IgD-negative memory B cell (primary cell): ENCODE measurements around the gene F2. TPM values are rescaled to one million over a fixed set of nuclear protein-coding genes. Genes with fewer than 3 reads are reported as not detected.
A peak's percentile ranks its signal among the peaks of the same experiment; 100 is the strongest.
"Not testable (repeated sequence)": the region's sequence is repeated elsewhere in the genome, so short reads cannot be mapped to it uniquely, and the experiment has no call there.

Experiments used
- H3K27ac Mint-ChIP-seq, 3 donors: one replicate each; pipeline ENCODE4 v1.8.0; 2020 to 2022; ENCODE audit warnings: mild to moderate bottlenecking in 3 of 3, mixed read lengths in 3 of 3, moderate library complexity in 1 of 3
- H3K27me3 Mint-ChIP-seq: one replicate; pipeline ENCODE4 v1.8.0; 2021; ENCODE audit warnings: mixed read lengths
- H3K36me3 Mint-ChIP-seq: one replicate; pipeline ENCODE4 v1.8.0; 2020; ENCODE audit warnings: mild to moderate bottlenecking, mixed read lengths
- H3K4me1 Mint-ChIP-seq, 3 donors: one replicate each; pipeline ENCODE4 v1.8.0; 2020 to 2022; ENCODE audit warnings: mixed read lengths in 3 of 3, mild to moderate bottlenecking in 1 of 3
- H3K4me3 Mint-ChIP-seq, 4 donors: one replicate each; pipeline ENCODE4 v1.8.0; 2020 to 2022; ENCODE audit warnings: mild to moderate bottlenecking in 4 of 4, mixed read lengths in 4 of 4, moderate library complexity in 3 of 4
- H3K9me3 Mint-ChIP-seq, 3 donors: one replicate each; pipeline ENCODE4 v1.8.0; 2020 to 2021; ENCODE audit warnings: mixed read lengths in 3 of 3, mild to moderate bottlenecking in 1 of 3
- polyA plus RNA-seq: library from polyadenylated mRNA; unstranded; fragments of 300-500 nt; fragmentation: Illumina TruSeq; gene quantifications from one replicate; pipeline ENCODE4 v1.2.3, GENCODE V29; 2021

F2 gene
- polyA plus RNA-seq, 1 donor from 2014 or later = not detected

GRCh38 chr11:46696212-46696558 lies 22.8 kb upstream of the F2 start:
- Mint-ChIP-seq H3K4me1 (peaks cover 16 to 22% (median 17%) of the 10 kb centered on the region in 3 donors), H3K4me3 (no peak overlapping the region), H3K36me3 (peaks cover 1% of the 10 kb centered on the region)

GRCh38 chr11:46697303-46697702 lies 21.7 kb upstream of the F2 start:
- H3K4me1 Mint-ChIP-seq = peaks cover 23 to 29% (median 24%) of the 10 kb centered on the region in 3 donors
- H3K9me3 Mint-ChIP-seq = no peaks in the 10 kb centered on the region
- H3K36me3 Mint-ChIP-seq = peaks cover 1% of the 10 kb centered on the region
- peak overlapping the region in 1 of 3 donors; percentile 60 for H3K27ac Mint-ChIP-seq
- H3K4me3 Mint-ChIP-seq = no peak overlapping the region
- no peaks in the 10 kb centered on the region for H3K27me3 Mint-ChIP-seq

More at GRCh38 chr11:46696212-46696558, 22.8 kb upstream of the F2 start:
- Mint-ChIP-seq H3K27me3 (no peaks in the 10 kb centered on the region), H3K9me3 (no peaks in the 10 kb centered on the region), H3K27ac (no peak overlapping the region)

- H3K36me3 Mint-ChIP-seq = peaks cover 1% of the 10 kb centered on the region
- H3K27ac Mint-ChIP-seq = peak overlapping the region in 2 of 3 donors; percentile 60 to 74
- no peaks in the 10 kb centered on the region for H3K9me3 Mint-ChIP-seq
- H3K4me1 Mint-ChIP-seq = peaks cover 26 to 29% (median 28%) of the 10 kb centered on the region in 3 donors
- peak overlapping the region in 2 of 4 donors; percentile 27 to 54 for H3K4me3 Mint-ChIP-seq
- H3K27me3 Mint-ChIP-seq = no peaks in the 10 kb centered on the region
These were observed 21.3 kb upstream of the F2 start for GRCh38 chr11:46697723-46698122.

- Mint-ChIP-seq H3K36me3 (peaks cover 5% of the 10 kb centered on the region), H3K4me3 (peak overlapping the region in 3 of 4 donors; percentile 84 to 98 (median 94)), H3K4me1 (peaks cover 29 to 33% (median 29%) of the 10 kb centered on the region in 3 donors)
These were observed 20.4 kb upstream of the F2 start for GRCh38 chr11:46698597-46698996.

GRCh38 chr11:46700241-46701077 lies 18.6 kb upstream of the F2 start, which contains the start of the genes ARHGAP1 and ZNF408:
ARHGAP1 (minus strand) TSS chr11:46700619; CDS start chr11:46696107, 4,512 bp downstream.
ZNF408 (plus strand) TSS chr11:46701031; CDS start chr11:46701048, 17 bp downstream.
- Mint-ChIP-seq H3K9me3 (no peaks in the 10 kb centered on the region), H3K27me3 (no peaks in the 10 kb centered on the region), H3K36me3 (peaks cover 3% of the 10 kb centered on the region), H3K27ac (peak within 1 kb of the TSS; percentile 72 to 99 (median 95)), H3K4me1 (peaks cover 29 to 33% (median 29%) of the 10 kb centered on the region in 3 donors), H3K4me3 (peak within 1 kb of the TSS; percentile 94 to 100 (median 98))

More at GRCh38 chr11:46698597-46698996, 20.4 kb upstream of the F2 start:
- no peaks in the 10 kb centered on the region for H3K27me3 Mint-ChIP-seq
- H3K9me3 Mint-ChIP-seq = no peaks in the 10 kb centered on the region
- peak overlapping the region in 2 of 3 donors; percentile 59 to 62 for H3K27ac Mint-ChIP-seq

GRCh38 chr11:46701078-46701654 lies 17.8 kb upstream of the F2 start:
- Mint-ChIP-seq H3K4me1 (peaks cover 29 to 33% (median 29%) of the 10 kb centered on the region in 3 donors), H3K27ac (peak overlapping the region; percentile 72 to 99 (median 95)), H3K4me3 (peak overlapping the region; percentile 94 to 100 (median 98)), H3K36me3 (peaks cover 3% of the 10 kb centered on the region), H3K27me3 (no peaks in the 10 kb centered on the region), H3K9me3 (no peaks in the 10 kb centered on the region)

- Mint-ChIP-seq H3K4me3 (peak overlapping the region in 1 of 4 donors; percentile 53), H3K27me3 (no peaks in the 10 kb centered on the region), H3K9me3 (no peaks in the 10 kb centered on the region), H3K36me3 (peaks cover 14% of the 10 kb centered on the region), H3K4me1 (peaks cover 12 to 16% (median 14%) of the 10 kb centered on the region in 3 donors), H3K27ac (no peak overlapping the region)
These were observed 13.8 kb upstream of the F2 start for GRCh38 chr11:46705070-46705688.

GRCh38 chr11:46706886-46707285 lies 12.1 kb upstream of the F2 start:
- peaks cover 14% of the 10 kb centered on the region for H3K36me3 Mint-ChIP-seq
- no peaks in the 10 kb centered on the region for H3K9me3 Mint-ChIP-seq
- peaks cover 0 to 10% (median 7%) of the 10 kb centered on the region in 3 donors for H3K4me1 Mint-ChIP-seq
- no peaks in the 10 kb centered on the region for H3K27me3 Mint-ChIP-seq
- H3K27ac Mint-ChIP-seq = peak overlapping the region in 1 of 3 donors; percentile 80
- H3K4me3 Mint-ChIP-seq = no peak overlapping the region

GRCh38 chr11:46709351-46709750 lies 9.7 kb upstream of the F2 start:
- not testable (repeated sequence) for H3K9me3 Mint-ChIP-seq, H3K27me3 Mint-ChIP-seq, H3K4me1 Mint-ChIP-seq, H3K27ac Mint-ChIP-seq, H3K4me3 Mint-ChIP-seq
- H3K36me3 Mint-ChIP-seq = peaks cover 11% of the 10 kb centered on the region

GRCh38 chr11:46710821-46711269 lies 8.2 kb upstream of the F2 start:
- no peaks in the 10 kb centered on the region for H3K9me3 Mint-ChIP-seq
- peaks cover 11% of the 10 kb centered on the region for H3K36me3 Mint-ChIP-seq
- H3K27me3 Mint-ChIP-seq = no peaks in the 10 kb centered on the region
- H3K27ac Mint-ChIP-seq = no peak overlapping the region
- no peak overlapping the region for H3K4me3 Mint-ChIP-seq
- H3K4me1 Mint-ChIP-seq = no peaks in the 10 kb centered on the region

- Mint-ChIP-seq H3K9me3 (no peaks in the 10 kb centered on the region), H3K4me1 (no peaks in the 10 kb centered on the region), H3K4me3 (no peak overlapping the region), H3K36me3 (peaks cover 11% of the 10 kb centered on the region), H3K27ac (no peak overlapping the region), H3K27me3 (no peaks in the 10 kb centered on the region)
These were observed 7.7 kb upstream of the F2 start for GRCh38 chr11:46711303-46711702.

- no peaks in the 10 kb centered on the region for H3K9me3 Mint-ChIP-seq
- H3K4me1 Mint-ChIP-seq = no peaks in the 10 kb centered on the region
- H3K36me3 Mint-ChIP-seq = peaks cover 2% of the 10 kb centered on the region
- H3K27me3 Mint-ChIP-seq = no peaks in the 10 kb centered on the region
- no peak overlapping the region for H3K4me3 Mint-ChIP-seq
- no peak overlapping the region for H3K27ac Mint-ChIP-seq
These were observed 6.0 kb upstream of the F2 start for GRCh38 chr11:46712874-46713576.

- not testable (repeated sequence) for H3K27ac Mint-ChIP-seq, H3K36me3 Mint-ChIP-seq, H3K4me3 Mint-ChIP-seq, H3K27me3 Mint-ChIP-seq, H3K4me1 Mint-ChIP-seq, H3K9me3 Mint-ChIP-seq
These were observed 1.2 kb upstream of the F2 start for GRCh38 chr11:46717825-46718154.

GRCh38 chr11:46718155-46719019 lies 626 bp upstream of the F2 start:
- H3K27ac Mint-ChIP-seq = no peak overlapping the region
- no peaks in the 10 kb centered on the region for H3K9me3 Mint-ChIP-seq
- H3K36me3 Mint-ChIP-seq = no peaks in the 10 kb centered on the region
- no peak overlapping the region for H3K4me3 Mint-ChIP-seq
- no peaks in the 10 kb centered on the region for H3K27me3 Mint-ChIP-seq
- no peaks in the 10 kb centered on the region for H3K4me1 Mint-ChIP-seq
